Stimulated activated CD8-positive, alpha-beta memory T cell treated with anti-CD3 and anti-CD28 coated beads, Interleukin-7, amount 100 ng/mL, for 4 hours (primary cell): ENCODE measurements around the gene CCDC91.
"Not testable (repeated sequence)": the region's sequence is repeated elsewhere in the genome, so short reads cannot be mapped to it uniquely, and the experiment has no call there.

ENCODE experiments used
- DNase-seq, 2 donors: peaks; one replicate each; pipeline ENCODE4 v3.0.0-alpha.2; 2020; ENCODE audit warnings: low read depth in 2 of 2

CCDC91 gene

GRCh38 chr12:28232211-28232928 lies 42.1 kb downstream of the CCDC91 start:
- DNase-seq, result no peak

GRCh38 chr12:28234444-28234843 lies 44.2 kb downstream of the CCDC91 start:
- DNase-seq, result no peak

DNA sequence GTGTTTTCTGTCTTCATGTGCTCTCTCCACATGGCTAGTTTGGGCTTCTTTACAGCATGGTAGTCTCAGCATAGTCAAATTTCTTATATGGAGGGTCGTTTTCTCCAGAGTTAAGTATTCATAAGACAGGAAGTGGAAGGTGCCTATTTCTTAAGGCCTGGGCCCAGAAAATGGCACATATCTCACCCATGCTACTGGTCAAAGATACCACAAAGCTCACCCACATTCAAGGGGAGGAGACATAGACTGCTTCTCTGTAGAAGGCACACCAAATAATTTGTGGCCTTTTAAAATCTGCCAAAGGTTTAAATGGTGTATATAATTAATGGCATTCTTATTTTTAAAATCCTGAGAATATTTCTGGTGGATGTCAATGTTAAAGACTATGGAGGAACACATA lies 44.8 kb downstream of the CCDC91 start:
- DNase-seq, result no peak

- no peak for DNase-seq
Measured at GRCh38 chr12:28235985-28236384, 45.7 kb downstream of the CCDC91 start.

DNA sequence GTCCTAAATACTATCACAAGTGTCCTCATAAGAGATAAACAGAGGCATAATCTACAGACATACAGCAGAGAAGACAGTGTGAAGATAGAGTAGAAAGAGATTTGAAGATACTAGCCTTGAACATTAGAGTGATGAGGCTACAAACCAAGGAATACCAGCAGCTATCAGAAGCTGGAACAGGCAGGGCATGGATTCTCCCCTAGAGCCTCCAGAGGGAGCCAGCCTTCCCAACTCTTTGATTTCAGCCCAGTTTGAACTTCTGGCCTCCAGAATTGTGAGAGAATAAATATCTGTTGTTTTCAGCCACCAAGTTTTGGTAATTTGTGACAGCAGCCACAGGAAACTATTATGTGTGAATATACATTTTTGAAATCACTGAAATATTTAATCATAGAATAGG lies 47.2 kb downstream of the CCDC91 start:
- no peak for DNase-seq

DNA sequence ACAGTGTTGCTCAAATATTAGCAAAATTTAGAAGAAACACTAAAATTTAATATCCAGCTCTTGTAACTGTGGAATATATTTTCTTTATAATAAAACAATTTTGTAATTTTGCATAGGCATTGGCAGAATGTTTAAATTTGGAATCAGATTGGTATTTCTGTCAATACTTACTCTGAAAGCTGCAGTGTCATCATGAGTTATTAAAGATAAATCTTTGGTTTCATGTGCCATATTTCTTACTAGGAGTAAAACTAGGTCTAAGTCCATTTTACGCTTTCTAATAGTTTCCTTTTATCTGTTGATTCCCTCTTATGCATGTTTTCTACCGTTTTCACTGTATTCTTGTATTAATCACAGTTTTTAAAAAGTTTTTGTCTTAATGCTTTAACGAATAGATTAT lies 49.7 kb downstream of the CCDC91 start:
- DNase-seq, result no peak

DNA sequence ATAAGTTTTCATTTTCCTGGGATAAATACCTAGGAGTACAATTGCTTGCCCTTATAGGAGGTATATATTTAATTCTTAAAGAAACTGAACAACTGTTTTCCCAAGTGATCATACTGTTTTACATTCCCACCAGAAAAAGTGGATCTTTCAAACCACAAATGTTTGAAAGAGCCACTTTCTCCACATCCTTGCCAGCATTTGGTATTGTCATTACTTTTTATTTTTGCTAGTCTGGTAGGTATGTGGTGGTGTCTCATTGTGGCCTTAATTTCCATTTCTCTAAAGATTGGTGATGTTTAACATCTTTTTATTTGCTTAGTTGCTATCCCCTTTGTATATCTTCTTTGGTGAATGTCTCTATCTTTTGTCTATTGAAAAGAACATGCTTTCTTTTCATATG lies 50.6 kb downstream of the CCDC91 start:
- DNase-seq, result no peak

- DNase-seq, result no peak
Measured at GRCh38 chr12:28242129-28242495, 51.9 kb downstream of the CCDC91 start.

- DNase-seq, result no peak
Measured at GRCh38 chr12:28242496-28243309, 52.4 kb downstream of the CCDC91 start.

DNA sequence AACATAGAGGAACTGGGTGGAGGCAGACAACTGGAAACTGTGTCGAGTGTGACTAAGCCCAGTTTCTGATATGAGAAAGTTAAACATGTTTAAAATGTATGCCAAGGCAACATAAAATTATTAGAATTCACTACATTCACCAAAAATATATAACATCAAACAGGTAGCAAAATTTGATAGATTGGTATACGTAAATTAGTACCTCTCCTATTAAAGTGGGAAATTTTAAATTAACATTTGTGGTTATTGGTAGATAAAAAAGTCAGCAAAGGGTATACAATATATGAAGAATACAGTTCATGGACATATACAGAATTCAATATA lies 53.0 kb downstream of the CCDC91 start:
- no peak for DNase-seq

DNA sequence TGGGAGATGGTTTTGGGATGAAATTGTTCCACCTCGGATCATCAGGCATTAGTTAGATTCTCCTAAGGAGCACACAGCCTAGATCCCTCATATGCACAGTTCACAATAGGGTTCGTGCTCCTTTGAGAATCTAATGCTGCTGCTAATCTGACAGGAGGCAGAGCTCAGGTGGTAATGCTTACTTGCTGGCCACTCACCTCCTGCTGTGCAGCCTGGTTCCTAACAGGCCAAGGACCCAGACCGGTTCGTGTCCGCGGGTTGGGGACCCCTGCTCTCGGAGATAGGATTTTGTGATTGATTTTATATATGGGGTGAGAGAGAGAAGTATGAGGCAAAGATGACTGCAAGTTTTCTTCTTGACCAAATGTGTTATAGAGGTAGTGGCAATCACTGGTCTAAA lies 57.5 kb downstream of the CCDC91 start:
- no peak for DNase-seq

DNA sequence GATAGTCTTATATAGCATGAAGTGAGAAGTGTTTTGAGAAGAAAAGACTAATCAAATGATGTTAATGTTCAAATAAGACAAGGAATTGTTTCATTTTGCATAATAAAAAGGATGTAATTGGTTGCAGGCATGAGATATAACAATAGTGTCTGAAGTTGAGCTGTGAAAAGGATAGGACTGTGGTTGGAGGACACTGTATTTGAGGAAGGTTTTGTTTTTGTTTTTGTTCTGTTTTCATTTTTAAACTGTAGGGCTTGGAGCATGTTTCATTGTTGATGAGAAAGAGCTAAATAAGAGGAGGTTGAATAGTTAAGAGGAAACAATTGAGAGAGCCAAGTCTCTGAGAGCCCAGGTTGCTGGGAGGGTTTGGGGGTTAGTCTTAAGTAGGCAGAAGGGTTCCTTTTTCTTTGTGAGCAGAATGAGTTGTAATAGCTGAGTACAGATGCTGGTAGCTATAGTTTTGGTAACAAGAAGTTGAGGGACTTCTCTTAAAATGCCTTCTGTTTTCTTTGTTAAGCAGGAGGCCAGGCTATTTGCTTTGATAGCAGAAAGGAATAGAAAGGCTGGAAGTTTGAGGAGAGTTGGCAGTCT lies 58.4 kb downstream of the CCDC91 start:
- DNase-seq, result no peak

DNA sequence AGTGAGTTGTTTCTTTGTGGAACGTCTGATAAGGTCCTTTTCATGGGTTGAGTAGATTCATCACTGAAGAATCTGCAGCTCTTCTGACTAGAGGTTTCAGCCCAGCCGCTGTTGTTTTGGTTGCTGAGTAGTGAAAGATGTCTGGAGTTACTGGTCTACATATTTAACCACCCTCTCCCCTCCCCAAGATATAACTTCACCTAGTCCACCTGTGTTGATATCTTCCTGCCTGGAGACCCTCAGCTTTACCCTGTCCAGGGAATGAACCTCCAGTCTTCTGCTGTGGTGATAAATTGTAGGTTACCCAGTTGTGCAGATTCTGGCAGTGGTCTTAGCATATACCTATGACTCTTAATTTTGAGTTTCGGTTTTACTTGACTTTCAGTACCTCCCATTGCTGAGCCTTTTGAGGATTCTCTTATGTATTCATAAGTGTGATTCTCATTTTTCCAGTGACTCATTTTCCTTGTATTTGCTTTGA lies 62.9 kb downstream of the CCDC91 start:
- DNase-seq, result no peak

DNA sequence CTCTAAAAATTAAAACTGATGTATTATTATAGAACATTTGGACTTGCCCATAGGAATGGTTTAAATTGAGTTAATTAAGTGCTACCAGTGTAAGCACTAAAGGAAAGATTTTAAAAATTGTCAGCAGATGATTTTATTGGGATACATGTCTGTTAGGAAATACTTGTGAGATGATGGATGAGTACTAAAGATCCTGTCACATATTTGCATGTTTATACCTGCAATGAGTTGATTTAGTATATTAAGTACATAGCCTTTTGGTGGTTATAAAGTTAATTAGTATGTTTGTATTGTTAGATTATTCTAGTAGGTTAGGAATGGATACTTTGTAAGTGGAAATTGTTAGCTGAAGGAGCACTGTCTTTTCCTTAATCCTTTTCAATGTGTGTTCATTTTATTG lies 67.2 kb downstream of the CCDC91 start:
- no peak for DNase-seq

DNA sequence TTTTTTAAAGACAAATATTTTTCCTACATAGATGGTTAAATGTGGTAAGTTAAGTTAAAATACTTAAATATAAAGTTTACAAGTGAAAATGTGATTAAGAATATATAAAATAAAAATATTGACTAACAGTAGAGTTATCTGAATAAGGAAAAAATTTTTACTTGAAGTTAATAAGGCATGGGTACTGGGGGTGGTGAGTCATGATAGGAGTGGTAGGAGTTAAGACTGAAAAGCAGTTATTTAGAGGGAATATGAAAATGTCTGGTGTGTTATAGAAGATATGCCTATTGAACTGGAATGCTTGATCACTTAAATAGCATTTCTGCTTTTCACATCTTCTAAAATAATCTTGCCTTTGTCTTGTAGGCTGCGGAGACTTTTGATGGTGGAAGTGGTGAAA lies 68.7 kb downstream of the CCDC91 start:
- DNase-seq, result no peak

GRCh38 chr12:28265435-28266042 lies 75.3 kb downstream of the CCDC91 start:
- no peak for DNase-seq

DNA sequence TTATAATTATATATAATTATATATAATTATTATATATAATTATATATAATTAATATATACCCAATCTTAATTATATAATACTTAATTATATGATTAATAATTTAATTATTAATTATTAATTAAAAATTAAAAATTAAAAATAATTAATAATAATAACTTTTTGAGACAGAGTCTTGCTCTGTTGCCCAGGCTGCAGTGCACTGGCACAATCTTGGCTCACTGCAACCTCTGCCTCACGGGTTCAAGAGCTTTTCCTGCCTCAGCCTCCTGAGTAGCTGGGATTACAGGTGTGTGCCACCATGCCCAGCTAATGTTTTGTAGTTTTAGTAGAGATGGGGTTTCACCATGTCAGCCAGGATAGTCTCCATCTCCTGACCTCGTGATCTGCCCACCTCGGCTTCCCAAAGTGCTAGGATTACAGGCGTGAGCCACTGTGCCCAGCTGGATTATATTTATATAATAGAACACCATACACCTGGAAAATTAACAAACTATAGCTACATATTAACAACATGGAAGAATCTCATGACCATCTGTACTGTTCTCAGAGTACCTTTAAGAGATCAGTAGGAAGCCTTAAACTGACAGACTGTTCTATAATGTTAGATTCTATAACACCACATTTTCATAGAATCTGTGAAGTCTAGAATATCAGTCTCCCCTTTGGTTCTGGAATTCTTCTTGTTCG lies 77.8 kb downstream of the CCDC91 start:
- not testable (repeated sequence) for DNase-seq

DNA sequence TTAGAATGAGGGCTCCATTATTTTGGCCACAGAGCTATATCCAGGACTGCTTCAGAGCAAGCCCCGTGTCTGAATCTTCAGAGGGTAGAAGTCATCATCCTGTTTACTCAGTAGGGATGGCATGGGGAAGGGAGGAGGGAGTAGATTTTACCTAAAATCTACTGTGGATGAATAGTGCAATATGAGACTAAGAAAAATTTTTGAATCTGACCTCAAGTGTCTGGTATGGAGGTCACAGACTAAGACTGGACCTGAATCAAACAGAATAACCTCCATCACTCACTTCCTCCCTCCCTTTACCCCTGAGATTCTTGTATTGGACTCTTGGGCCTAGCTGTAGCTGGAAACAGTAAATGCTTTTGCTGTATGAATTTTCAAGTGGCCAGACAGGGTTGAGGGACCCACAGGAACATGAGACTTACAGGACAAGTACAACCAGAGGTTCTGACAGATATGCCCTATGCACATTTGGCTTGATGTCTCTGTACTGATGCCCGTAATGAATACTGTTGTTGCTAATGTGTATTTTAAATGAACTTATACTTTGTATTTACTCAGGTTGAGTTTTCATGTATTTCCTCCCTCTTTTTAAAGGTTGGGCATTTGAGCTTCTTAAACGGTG lies 78.5 kb downstream of the CCDC91 start:
- DNase-seq, result no peak

GRCh38 chr12:28269851-28270250 lies 79.6 kb downstream of the CCDC91 start:
- no peak for DNase-seq

DNA sequence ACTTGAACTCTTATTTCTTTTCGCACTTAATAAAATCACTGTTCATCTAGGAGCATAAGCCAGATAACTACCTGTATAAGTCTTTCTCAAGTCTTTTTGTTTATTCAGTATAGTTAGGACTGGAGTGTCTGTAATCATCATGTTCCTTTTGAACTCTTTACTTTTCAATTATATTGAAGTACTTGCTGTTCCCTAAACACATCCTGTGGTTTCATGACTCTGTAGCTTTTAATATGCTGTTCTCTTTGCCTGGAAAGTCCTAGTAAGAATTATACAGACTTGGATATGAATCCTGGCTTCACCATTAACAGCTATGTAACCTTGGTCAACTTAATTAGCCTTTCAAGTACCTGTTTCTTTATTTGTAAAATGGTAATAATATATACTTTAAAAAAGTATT lies 88.2 kb downstream of the CCDC91 start:
- no peak for DNase-seq

- DNase-seq, result no peak
Measured at GRCh38 chr12:28278960-28279359, 88.7 kb downstream of the CCDC91 start.

GRCh38 chr12:28286352-28286751 lies 96.1 kb downstream of the CCDC91 start:
- DNase-seq, result no peak
